OCI-LY1 (cell line): ENCODE measurements around the gene NPAS3.

Experiments used
- H2AFZ ChIP-seq: fragments of 200-600 bp; sonication (generic), shearing (Covaris generic); 2 replicates; pipeline ENCODE4 v1.6.0; 2014; ENCODE audit warnings: antibody characterized with exemption, mild to moderate bottlenecking, low read length
- H3F3A ChIP-seq: fragments of 200-600 bp; sonication (generic), shearing (Covaris generic); 2 replicates; pipeline ENCODE4 v1.6.0; 2014; ENCODE audit warnings: mild to moderate bottlenecking, antibody characterized with exemption, low read length, moderate library complexity; ENCODE audit not compliant: insufficient read depth
- H3K27ac ChIP-seq: fragments of 200-600 bp; sonication (generic); 2 replicates; pipeline ENCODE4 v1.5.1; 2014; ENCODE audit warnings: low read length, mixed run types, mild to moderate bottlenecking, low read depth; ENCODE audit not compliant: poor library complexity, severe bottlenecking
- H3K27me3 ChIP-seq: fragments of 200-600 bp; sonication (generic); 2 replicates; pipeline ENCODE4 v1.6.0; 2014; ENCODE audit warnings: antibody characterized with exemption, mild to moderate bottlenecking, low read length, moderate library complexity; ENCODE audit not compliant: insufficient read depth
- H3K36me3 ChIP-seq: fragments of 200-600 bp; sonication (generic); 2 replicates; pipeline ENCODE4 v1.6.1; 2014; ENCODE audit warnings: mild to moderate bottlenecking, antibody characterized with exemption, low read length, moderate library complexity, mixed read lengths; ENCODE audit not compliant: insufficient read depth
- H3K4me1 ChIP-seq: fragments of 200-600 bp; sonication (generic); 2 replicates; pipeline ENCODE4 v1.5.1; 2014; ENCODE audit warnings: mild to moderate bottlenecking, low read length, moderate library complexity; ENCODE audit not compliant: insufficient read depth, severe bottlenecking
- H3K4me2 ChIP-seq: fragments of 200-600 bp; sonication (generic), shearing (Covaris generic); 2 replicates; pipeline ENCODE4 v1.6.1; 2014; ENCODE audit warnings: low read length
- H3K4me3 ChIP-seq: fragments of 200-600 bp; sonication (generic); 2 replicates; pipeline ENCODE4 v1.5.1; 2014; ENCODE audit warnings: low read length, low read depth, mild to moderate bottlenecking, mixed read lengths; ENCODE audit not compliant: poor library complexity, severe bottlenecking
- H3K79me2 ChIP-seq: fragments of 200-600 bp; shearing (Covaris generic); 2 replicates; pipeline ENCODE4 v1.6.1; 2016; ENCODE audit warnings: mixed run types, low read length, mixed read lengths; ENCODE audit not compliant: insufficient read depth
- H3K9ac ChIP-seq: fragments of 200-600 bp; sonication (generic), shearing (Covaris generic); 2 replicates; pipeline ENCODE4 v1.6.1; 2014; ENCODE audit warnings: mild to moderate bottlenecking, low read length, mixed read lengths
- H3K9me2 ChIP-seq: fragments of 200-600 bp; sonication (generic), shearing (Covaris generic); 2 replicates; pipeline ENCODE4 v1.6.1; 2014; ENCODE audit warnings: low read depth, mild to moderate bottlenecking, low read length, mixed read lengths
- H3K9me3 ChIP-seq: fragments of 200-600 bp; shearing (Covaris generic); 2 replicates; pipeline ENCODE4 v1.6.1; 2014; ENCODE audit warnings: low read length, mixed read lengths
- H4K20me1 ChIP-seq: fragments of 200-600 bp; sonication (generic), shearing (Covaris generic); 2 replicates; pipeline ENCODE4 v1.6.0; 2016; ENCODE audit warnings: mild to moderate bottlenecking, low read length; ENCODE audit not compliant: insufficient read depth
- CTCF ChIP-seq: fragments of 200-600 bp; sonication (generic), shearing (Covaris generic); IDR thresholded peaks from 2 replicates; pipeline ENCODE4 v1.5.1; 2017; ENCODE audit warnings: mild to moderate bottlenecking, antibody characterized with exemption, low read length, moderate library complexity, mixed read lengths
- EZH2 ChIP-seq: fragments of 200-600 bp; sonication (generic), shearing (Covaris generic); IDR thresholded peaks from 2 replicates; pipeline ENCODE4 v1.8.0; 2017; ENCODE audit warnings: borderline replicate concordance, mixed run types, mild to moderate bottlenecking, antibody characterized with exemption, low read length, moderate library complexity, mixed read lengths

Gene NPAS3

GRCh38 chr14:33790996-33791395, 852.3 kb downstream of the NPAS3 start:
- no peak overlapping the region for H3K9ac ChIP-seq
- no peaks in the 10 kb centered on the region for H3K4me1 ChIP-seq
- H3K4me2 ChIP-seq, result no peak overlapping the region
- H3F3A ChIP-seq, result no peaks in the 10 kb centered on the region
- H3K79me2 ChIP-seq, result no peaks in the 10 kb centered on the region
- H2AFZ ChIP-seq, result no peak overlapping the region
- H3K27me3 ChIP-seq, result no peaks in the 10 kb centered on the region; the same call in 1 of the 2 replicates
- no peaks in the 10 kb centered on the region for H3K36me3 ChIP-seq
- H3K9me2 ChIP-seq, result no peaks in the 10 kb centered on the region
- TF ChIP-seq EZH2 (no peak), CTCF (no peak)
- no peak overlapping the region for H3K27ac ChIP-seq
- H3K4me3 ChIP-seq, result no peak overlapping the region
- no peaks in the 10 kb centered on the region for H3K9me3 ChIP-seq
- no peaks in the 10 kb centered on the region for H4K20me1 ChIP-seq

- Histone ChIP-seq H2AFZ (no peak overlapping the region), H3K9me2 (no peaks in the 10 kb centered on the region), H3K79me2 (no peaks in the 10 kb centered on the region), H3K9me3 (no peaks in the 10 kb centered on the region), H3K4me1 (no peaks in the 10 kb centered on the region), H3F3A (no peaks in the 10 kb centered on the region), H3K36me3 (no peaks in the 10 kb centered on the region), H3K9ac (no peak overlapping the region), H3K4me3 (no peak overlapping the region), H4K20me1 (no peaks in the 10 kb centered on the region), H3K27ac (no peak overlapping the region), H3K27me3 (no peaks in the 10 kb centered on the region; the same call in 1 of the 2 replicates), H3K4me2 (no peak overlapping the region)
- TF ChIP-seq EZH2 (no peak), CTCF (no peak)
Observed at GRCh38 chr14:33792009-33792719, 853.5 kb downstream of the NPAS3 start.

- Histone ChIP-seq H3K9me3 (no peaks in the 10 kb centered on the region), H3K79me2 (no peaks in the 10 kb centered on the region), H3K36me3 (no peaks in the 10 kb centered on the region), H3K27me3 (no peaks in the 10 kb centered on the region; the same call in 1 of the 2 replicates), H3K9me2 (no peaks in the 10 kb centered on the region), H3K27ac (no peak overlapping the region), H2AFZ (no peak overlapping the region), H3F3A (no peaks in the 10 kb centered on the region), H3K4me2 (no peak overlapping the region), H4K20me1 (no peaks in the 10 kb centered on the region), H3K4me3 (no peak overlapping the region), H3K9ac (no peak overlapping the region), H3K4me1 (no peaks in the 10 kb centered on the region)
- peak; percentile 95 for TF ChIP-seq CTCF
- no peak for TF ChIP-seq EZH2
Observed at GRCh38 chr14:33792720-33793368, 854.2 kb downstream of the NPAS3 start.
